Activated T-cell treated with anti-CD3 and anti-CD28 coated beads, Interleukin-2, amount 50 U/mL, for 24 hours (primary cell): ENCODE results near the gene CGB8.

Experiments used
- DNase-seq: peaks from one replicate; pipeline ENCODE4 v3.0.0-alpha.2; 2020
- H3K27ac Mint-ChIP-seq: 2 replicates; pipeline ENCODE4 v1.8.0; 2020; ENCODE audit warnings: mild to moderate bottlenecking, mixed read lengths
- H3K27me3 Mint-ChIP-seq: 2 replicates; pipeline ENCODE4 v1.8.0; 2020; ENCODE audit warnings: mixed read lengths
- H3K36me3 Mint-ChIP-seq: 2 replicates; pipeline ENCODE4 v1.8.0; 2020; ENCODE audit warnings: low read depth, mixed read lengths
- H3K4me1 Mint-ChIP-seq: 2 replicates; pipeline ENCODE4 v1.8.0; 2020; ENCODE audit warnings: low read depth, mixed read lengths
- H3K4me3 Mint-ChIP-seq: 2 replicates; pipeline ENCODE4 v1.8.0; 2020; ENCODE audit warnings: mild to moderate bottlenecking, moderate library complexity, mixed read lengths
- H3K9me3 Mint-ChIP-seq: 2 replicates; pipeline ENCODE4 v1.8.0; 2020; ENCODE audit warnings: mixed read lengths

CGB8 gene

DNA sequence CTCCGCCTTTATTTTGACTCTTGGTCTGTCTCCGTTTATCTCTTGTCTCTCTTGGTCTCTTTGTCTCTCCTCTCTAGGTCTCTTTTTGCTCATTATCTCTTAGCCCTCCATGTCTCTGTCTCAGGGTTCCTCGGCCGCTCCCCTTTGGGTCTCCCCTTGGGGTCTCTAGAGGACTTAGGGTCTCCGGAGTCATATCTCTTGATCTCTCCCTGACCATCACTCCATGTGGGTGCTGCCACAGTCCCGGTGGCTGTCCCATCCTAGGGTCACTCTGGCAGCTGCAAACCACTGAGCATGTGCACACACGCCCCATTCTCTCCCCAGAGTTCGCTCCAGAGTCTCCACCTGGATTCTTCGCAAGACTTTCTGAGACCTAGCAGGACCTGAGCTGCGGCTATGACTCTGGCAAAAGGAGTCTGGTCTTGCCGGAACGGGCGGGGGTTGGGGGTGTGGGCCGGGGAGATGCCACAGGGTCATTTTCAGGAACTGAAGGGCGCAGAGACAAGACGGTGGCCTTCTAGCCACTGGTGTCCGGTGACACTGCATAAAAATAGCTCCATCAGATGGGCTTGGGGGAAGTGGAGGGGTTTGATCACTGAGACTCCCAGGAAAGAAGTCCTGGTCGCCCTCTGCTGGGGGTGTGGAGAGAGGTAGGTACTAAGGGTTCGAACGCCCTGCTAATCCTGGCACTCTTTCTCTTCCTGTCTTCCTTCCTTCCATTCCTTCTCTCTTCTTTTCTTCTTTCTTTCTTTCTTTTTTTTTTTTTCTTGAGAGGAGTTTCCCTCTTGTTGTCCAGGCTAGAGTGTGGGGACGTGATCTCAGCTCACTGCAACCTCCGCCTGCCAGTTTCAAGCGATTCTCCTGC, 24.8 kb upstream of the CGB8 start:
- Mint-ChIP-seq H3K4me1 (peaks cover 8% of the 10 kb centered on the region), H3K36me3 (no peaks in the 10 kb centered on the region), H3K27ac (no peak overlapping the region), H3K9me3 (peaks cover 2% of the 10 kb centered on the region), H3K27me3 (peaks cover 72% of the 10 kb centered on the region), H3K4me3 (no peak overlapping the region)
- DNase-seq, result no peak

DNA sequence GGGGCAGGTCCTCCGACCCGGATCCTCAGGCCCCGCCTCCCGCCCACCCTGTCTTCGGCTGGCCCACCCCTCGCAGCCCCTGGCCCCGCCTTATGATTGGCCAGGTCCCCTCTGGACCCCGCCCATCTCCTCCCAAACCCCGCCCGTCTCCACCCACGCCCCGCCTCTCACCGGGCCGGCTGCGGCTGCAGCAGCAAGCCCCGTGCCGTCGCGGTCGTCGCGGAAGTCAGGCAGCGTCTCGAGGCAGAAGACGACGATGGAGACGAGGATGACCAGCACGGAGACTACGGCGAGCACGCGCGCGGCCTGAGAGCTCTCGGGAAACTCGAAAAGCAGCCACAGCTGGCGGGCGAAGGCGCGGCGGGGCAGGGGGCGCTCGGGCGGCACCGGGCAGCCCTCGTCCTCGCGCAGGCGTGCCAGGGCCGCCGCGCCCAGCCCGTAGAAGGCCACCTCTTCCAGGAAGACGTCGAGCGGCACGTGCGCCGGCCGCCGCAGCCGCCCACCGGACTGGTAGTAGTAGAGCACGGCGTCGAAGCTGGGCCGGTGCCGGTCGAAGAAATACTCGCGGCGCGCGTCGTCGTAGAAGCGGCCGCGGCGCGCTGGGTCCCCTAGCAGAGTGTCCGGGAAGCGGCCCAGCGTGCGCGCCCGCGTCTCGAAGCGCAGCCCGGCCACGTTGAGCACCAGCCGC, 23.1 kb upstream of the CGB8 start:
- DNase-seq, result peak; percentile 49

DNA sequence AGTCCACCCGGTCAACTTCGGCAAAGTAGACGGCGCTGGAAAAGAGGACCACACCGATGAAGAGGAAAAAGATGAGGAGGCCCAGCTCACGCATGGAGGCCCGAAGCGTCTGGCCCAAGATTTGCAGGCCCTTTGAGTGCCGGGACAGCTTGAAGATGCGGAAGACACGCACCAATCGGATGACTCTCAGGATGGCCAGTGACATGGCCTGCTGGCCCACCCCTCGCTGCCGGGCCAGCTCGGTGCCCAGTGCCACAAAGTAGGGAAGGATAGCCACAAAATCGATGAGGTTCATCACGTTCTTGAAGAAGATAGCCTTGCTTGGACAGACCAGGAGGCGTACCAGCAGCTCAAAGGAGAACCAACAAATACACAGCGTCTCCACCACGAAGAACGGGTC, 21.5 kb upstream of the CGB8 start:
- no peaks in the 10 kb centered on the region for H3K36me3 Mint-ChIP-seq
- no peak overlapping the region for H3K27ac Mint-ChIP-seq
- peaks cover 82% of the 10 kb centered on the region for H3K27me3 Mint-ChIP-seq
- DNase-seq, result no peak
- peaks cover 8% of the 10 kb centered on the region for H3K4me1 Mint-ChIP-seq
- H3K9me3 Mint-ChIP-seq, result peaks cover 2% of the 10 kb centered on the region
- no peak overlapping the region for H3K4me3 Mint-ChIP-seq

More for the DNA sequence above, 23.1 kb upstream of the CGB8 start:
- H3K9me3 Mint-ChIP-seq, result peaks cover 2% of the 10 kb centered on the region
- H3K4me1 Mint-ChIP-seq, result peaks cover 8% of the 10 kb centered on the region
- no peak overlapping the region for H3K4me3 Mint-ChIP-seq
- no peak overlapping the region for H3K27ac Mint-ChIP-seq
- H3K27me3 Mint-ChIP-seq, result peaks cover 76% of the 10 kb centered on the region
- H3K36me3 Mint-ChIP-seq, result no peaks in the 10 kb centered on the region

DNA sequence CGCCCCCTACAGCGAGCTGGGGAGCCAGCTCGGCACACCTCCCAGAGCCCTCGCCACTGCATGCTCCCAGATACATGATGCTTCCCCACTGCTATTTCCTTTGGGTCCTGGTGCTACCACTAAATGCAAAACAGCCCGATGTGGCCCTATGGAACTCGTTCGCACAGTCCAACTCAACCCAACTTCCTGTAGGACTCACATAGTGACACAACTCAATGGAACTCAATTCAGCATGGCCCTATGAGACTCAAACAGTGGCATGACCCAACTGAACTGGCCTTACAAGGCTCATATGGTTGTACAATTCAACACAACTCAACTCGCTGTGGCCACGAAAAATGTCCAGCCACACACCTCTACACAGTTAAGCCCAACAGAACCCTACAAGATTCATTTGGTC, 20.1 kb upstream of the CGB8 start:
- peaks cover 2% of the 10 kb centered on the region for H3K9me3 Mint-ChIP-seq
- H3K4me1 Mint-ChIP-seq, result peaks cover 8% of the 10 kb centered on the region
- H3K27ac Mint-ChIP-seq, result no peak overlapping the region
- no peak overlapping the region for H3K4me3 Mint-ChIP-seq
- DNase-seq, result no peak
- H3K27me3 Mint-ChIP-seq, result peaks cover 82% of the 10 kb centered on the region
- no peaks in the 10 kb centered on the region for H3K36me3 Mint-ChIP-seq

DNA sequence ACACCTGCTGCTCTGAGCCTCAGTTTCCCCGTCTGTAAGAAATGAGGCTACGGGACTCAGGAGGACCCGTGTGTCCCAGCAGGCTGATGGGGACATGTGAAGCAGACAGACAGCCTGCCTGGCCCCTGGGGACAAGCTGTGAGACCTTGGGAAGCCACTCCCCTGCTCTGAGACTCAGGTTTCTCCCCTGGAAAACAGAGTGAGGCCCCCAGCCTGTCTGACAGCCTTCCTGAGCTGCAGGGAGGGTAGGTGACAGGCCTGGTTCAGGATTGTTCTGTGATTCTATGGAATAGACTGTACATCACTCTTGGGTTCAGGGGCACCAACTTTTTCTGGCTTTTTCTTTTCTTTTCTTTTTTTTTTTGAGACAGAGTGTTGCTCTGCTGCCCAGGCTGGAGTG, 18.6 kb upstream of the CGB8 start:
- Mint-ChIP-seq H3K4me3 (no peak overlapping the region), H3K4me1 (no peaks in the 10 kb centered on the region), H3K9me3 (peaks cover 2% of the 10 kb centered on the region), H3K36me3 (no peaks in the 10 kb centered on the region), H3K27me3 (peaks cover 76% of the 10 kb centered on the region), H3K27ac (no peak overlapping the region)
- no peak for DNase-seq

DNA sequence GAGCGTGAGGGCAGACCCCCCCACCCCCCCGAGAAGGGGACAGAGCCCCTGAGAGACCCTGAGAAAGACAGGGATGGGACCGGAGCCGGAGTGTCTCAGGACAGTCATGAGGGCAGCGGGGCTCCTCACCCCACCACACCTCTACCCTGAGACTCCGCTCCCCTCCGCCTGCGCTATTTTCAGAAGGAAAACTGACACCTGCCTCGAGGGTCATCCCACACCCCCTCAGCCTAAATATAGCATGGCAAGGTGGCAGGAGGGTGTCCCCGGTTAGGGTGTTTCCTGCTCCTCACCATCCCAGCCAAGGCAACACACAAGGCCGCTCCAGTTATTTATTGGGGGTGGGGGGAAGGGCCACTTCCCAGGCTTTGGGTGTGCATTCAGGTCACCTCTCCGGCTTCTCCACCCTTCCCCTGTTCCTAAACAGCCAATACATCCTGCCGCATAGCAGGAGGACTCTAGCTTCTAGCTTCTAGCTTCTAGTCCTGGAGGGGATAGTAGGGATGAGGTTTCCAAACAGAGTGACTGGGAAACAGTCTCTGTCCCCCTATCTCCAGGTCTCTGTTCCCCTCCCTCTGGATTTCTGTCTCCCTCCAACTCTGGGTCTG, 17.1 kb upstream of the CGB8 start:
- no peaks in the 10 kb centered on the region for H3K4me1 Mint-ChIP-seq
- no peaks in the 10 kb centered on the region for H3K36me3 Mint-ChIP-seq
- peaks cover 73% of the 10 kb centered on the region for H3K27me3 Mint-ChIP-seq
- peaks cover 2% of the 10 kb centered on the region for H3K9me3 Mint-ChIP-seq
- H3K4me3 Mint-ChIP-seq, result no peak overlapping the region
- no peak for DNase-seq
- H3K27ac Mint-ChIP-seq, result no peak overlapping the region

DNA sequence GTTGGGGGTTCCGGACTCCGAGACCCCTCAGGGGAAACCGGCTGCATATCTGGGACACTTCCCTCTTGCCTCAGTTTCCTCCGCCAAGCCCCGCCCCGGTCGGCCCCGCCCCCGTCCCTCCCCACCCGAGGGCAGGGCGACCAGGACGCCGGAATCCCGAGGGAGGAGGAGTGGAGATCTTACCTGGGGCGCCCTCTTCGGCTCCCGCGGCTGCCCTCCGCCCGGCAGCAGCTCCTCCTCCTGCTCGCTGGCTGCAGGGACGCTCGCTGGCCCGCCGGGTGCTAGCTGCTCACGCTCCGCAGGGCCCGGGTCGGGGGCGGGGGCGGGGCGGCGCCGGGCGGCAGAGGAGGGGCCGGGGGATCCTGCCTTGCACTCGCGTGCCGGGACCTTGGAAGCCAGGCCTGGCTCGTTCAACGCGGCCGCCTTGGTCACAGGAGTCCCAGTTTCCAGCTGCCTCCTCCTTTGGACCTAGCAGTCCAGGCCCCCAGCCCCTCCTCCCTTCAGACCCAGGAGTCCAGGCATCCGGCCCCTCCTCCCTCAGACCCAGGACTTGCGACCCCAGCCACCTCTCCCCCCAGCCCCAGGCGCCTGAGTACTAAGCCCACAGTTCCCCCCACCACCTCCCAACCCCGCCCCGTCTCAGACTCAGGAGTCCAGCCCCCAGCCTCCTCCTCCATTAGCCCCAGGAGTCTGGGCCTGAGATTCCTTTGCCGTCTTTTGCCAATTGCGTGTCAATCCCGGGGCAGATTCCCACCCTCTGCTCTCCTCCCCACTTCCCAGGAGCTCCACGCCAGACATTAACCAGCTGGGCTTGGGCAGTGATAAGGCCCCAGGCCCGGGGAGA, 16.1 kb upstream of the CGB8 start, which contains the start of gene NTF4:
TSS of gene NTF4 (minus strand) at position 51 of the 844 bp plus-strand sequence. CDS start 2,821 bp downstream, outside the sequence.
- Mint-ChIP-seq H3K27ac (no peak within 1 kb of the TSS), H3K27me3 (peaks cover 69% of the 10 kb centered on the region)

DNA sequence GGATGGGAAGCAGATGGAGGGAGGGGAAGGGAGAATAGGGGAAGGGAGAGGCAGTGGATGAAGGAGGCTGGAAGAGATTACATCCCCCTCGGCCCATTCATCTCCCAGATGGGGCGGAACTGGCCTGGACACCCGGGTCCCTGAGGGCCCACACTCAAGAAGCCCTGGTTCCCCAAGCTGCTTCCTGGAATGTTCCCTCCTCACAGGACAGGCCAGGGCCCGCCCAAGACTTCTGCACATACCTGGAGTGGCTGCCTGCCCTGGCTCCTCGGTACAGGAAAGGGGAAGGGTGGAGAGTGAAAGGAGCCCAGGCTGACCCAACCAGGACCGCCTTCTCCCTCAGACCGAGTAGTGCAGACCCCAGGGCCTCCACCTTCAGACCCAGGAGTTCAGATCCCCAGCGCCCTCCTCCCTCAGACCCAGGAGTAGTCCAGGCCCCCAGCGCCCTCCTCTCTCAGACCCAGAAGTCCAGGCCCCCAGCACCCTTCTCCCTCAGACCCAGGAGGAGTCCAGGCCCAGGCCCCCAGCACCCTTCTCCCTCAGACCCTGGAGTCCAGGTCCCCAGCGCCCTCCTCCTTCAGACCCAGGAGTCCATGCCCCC, 15.2 kb upstream of the CGB8 start:
- no peaks in the 10 kb centered on the region for H3K4me1 Mint-ChIP-seq
- no peaks in the 10 kb centered on the region for H3K9me3 Mint-ChIP-seq
- H3K4me3 Mint-ChIP-seq, result no peak overlapping the region
- H3K27ac Mint-ChIP-seq, result no peak overlapping the region
- H3K36me3 Mint-ChIP-seq, result no peaks in the 10 kb centered on the region
- no peak for DNase-seq
- H3K27me3 Mint-ChIP-seq, result peaks cover 68% of the 10 kb centered on the region

More for the DNA sequence above, 16.1 kb upstream of the CGB8 start, which contains the start of gene NTF4:
- DNase-seq, result no peak
- Mint-ChIP-seq H3K4me1 (no peaks in the 10 kb centered on the region), H3K4me3 (no peak within 1 kb of the TSS), H3K9me3 (peaks cover 2% of the 10 kb centered on the region), H3K36me3 (no peaks in the 10 kb centered on the region)

DNA sequence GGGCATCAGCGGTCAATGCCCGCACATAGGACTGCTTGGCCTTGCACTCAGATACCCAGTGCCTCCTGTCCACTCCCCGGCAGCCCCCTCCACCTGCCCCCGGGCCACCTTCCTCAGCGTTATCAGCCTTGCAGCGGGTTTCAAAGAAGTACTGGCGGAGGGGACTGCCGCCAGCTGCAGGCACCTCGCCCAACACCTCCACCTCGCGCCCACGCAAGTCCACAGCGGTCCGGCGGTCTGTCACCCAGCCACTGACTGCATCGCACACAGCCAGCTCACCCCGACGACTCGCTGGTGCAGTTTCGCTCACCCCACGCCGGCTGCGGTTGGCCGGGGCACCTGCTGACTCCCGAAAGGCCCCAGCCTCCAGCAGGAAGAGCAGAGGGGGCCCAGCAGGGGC, 12.5 kb upstream of the CGB8 start:
- Mint-ChIP-seq H3K27me3 (peaks cover 75% of the 10 kb centered on the region), H3K27ac (no peak overlapping the region), H3K4me1 (peaks cover 17% of the 10 kb centered on the region), H3K9me3 (no peaks in the 10 kb centered on the region), H3K4me3 (no peak overlapping the region), H3K36me3 (no peaks in the 10 kb centered on the region)
- DNase-seq, result no peak

DNA sequence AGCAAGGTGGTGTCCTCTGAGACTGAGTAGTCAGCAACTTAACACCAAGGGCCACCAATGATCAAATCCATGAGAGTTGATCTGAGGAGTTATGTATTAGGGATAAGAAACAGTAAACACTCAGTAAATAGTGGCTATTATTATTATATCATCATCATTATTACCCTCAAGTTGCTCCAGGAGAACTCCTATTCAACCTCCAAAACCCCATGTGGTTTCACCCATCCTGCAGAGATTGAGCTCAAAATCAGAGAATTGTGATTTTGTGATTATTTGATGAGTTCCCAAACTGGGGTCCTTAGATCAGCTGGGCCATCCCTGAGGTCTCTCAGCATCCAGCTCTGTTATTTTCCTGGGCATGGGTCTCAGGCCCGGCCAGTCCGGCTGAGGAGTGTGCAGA, 12.1 kb upstream of the CGB8 start:
- Mint-ChIP-seq H3K9me3 (no peaks in the 10 kb centered on the region), H3K4me1 (peaks cover 21% of the 10 kb centered on the region), H3K36me3 (no peaks in the 10 kb centered on the region), H3K4me3 (no peak overlapping the region), H3K27me3 (peaks cover 74% of the 10 kb centered on the region), H3K27ac (no peak overlapping the region)
- no peak for DNase-seq

DNA sequence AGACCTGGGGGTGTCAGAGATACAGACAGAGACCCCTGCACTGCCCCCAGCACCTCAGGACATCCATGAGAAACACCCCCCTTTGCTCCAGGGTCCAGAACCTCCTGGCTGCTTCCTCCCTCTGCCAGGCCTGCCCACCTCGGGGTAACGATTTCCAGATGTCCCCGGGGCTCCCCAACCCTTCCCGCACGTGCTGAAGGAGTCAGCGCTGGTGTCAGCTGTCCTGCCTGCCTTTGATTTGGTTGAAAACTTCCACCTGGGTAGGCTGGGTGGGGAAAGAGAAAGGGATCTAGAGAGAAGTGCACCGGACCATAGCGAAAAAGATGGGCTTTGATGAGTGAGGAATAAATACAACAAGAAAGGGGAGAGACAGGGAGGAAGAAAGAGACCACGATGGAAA, 10.1 kb upstream of the CGB8 start:
- H3K27me3 Mint-ChIP-seq, result peaks cover 65% of the 10 kb centered on the region

DNA sequence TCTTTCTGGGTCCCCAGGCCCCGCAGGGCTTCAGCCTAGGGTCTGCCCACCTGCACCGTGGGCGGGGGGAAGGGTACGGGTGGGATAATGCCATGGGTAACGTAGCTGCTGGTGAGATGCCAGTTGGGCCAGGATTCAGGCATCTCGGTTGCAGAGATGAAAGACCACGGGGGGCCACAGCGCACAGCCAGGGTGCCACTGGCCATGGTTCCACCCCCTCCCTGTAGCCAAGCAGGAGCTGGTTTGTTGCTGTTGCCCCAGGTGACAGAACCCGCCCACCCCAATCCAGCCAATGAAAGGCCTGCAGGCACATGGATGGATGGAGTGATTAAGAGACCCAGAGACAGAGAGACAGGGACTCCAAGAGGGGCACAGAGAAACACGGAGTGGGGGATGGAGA, 9.7 kb upstream of the CGB8 start:
- Mint-ChIP-seq H3K4me1 (peaks cover 21% of the 10 kb centered on the region), H3K4me3 (no peak overlapping the region), H3K27me3 (peaks cover 60% of the 10 kb centered on the region), H3K9me3 (no peaks in the 10 kb centered on the region), H3K36me3 (no peaks in the 10 kb centered on the region), H3K27ac (no peak overlapping the region)
- no peak for DNase-seq

More for the DNA sequence above, 10.1 kb upstream of the CGB8 start:
- Mint-ChIP-seq H3K36me3 (no peaks in the 10 kb centered on the region), H3K9me3 (no peaks in the 10 kb centered on the region), H3K4me3 (no peak overlapping the region), H3K27ac (no peak overlapping the region), H3K4me1 (peaks cover 21% of the 10 kb centered on the region)
- DNase-seq, result no peak

DNA sequence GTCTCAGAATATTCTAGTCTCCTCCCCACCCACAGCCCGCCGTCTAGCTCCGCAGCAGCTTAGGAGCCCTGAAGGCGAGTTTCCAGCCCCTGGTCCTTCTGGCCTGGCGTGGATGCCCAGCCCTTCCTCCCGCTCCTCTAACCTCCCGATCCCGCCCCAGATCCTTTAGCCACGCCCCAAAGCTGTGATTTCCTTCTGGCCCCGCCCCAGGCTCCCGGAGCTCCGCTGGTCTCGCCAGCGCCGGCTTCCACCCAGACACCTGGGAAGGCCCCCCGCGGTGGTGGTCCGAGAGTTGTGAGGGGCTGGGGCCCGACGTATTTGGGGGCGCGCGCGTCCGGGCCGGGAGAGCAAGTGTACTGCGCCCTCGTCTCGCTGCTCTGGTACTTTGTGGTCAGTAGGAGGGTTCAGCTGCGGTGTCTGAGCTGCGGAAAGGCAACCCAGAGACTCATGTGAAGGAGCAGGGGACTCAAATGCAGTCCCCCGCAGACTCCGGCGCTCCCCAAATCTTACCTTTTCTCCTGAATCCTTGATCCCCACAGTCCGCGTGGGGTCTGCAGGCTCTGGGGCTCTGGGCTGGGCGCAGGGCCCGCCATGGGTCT, 8.8 kb upstream of the CGB8 start, which contains the start of gene CGB7:
TSS of gene CGB7 (minus strand) at position 114 of the 599 bp plus-strand sequence. CDS start 2,374 bp downstream, outside the sequence.
- H3K36me3 Mint-ChIP-seq, result no peaks in the 10 kb centered on the region
- H3K4me3 Mint-ChIP-seq, result peak within 1 kb of the TSS; percentile 61
- no peak within 1 kb of the TSS for H3K27ac Mint-ChIP-seq
- peaks cover 56% of the 10 kb centered on the region for H3K27me3 Mint-ChIP-seq
- H3K9me3 Mint-ChIP-seq, result no peaks in the 10 kb centered on the region
- peak; percentile 62 for DNase-seq
- peaks cover 21% of the 10 kb centered on the region for H3K4me1 Mint-ChIP-seq
